Activated CD4-positive, CD25-positive, alpha-beta regulatory T cell treated with anti-CD3 and anti-CD28 coated beads, Interleukin-2, amount 50 U/mL, for 16 hours (primary cell): ENCODE data around the gene HEXIM2.

Experiments used
- DNase-seq: peaks from one replicate; pipeline ENCODE4 v3.0.0-alpha.2; 2020; ENCODE audit warnings: low read depth, low spot score

Gene HEXIM2

DNA sequence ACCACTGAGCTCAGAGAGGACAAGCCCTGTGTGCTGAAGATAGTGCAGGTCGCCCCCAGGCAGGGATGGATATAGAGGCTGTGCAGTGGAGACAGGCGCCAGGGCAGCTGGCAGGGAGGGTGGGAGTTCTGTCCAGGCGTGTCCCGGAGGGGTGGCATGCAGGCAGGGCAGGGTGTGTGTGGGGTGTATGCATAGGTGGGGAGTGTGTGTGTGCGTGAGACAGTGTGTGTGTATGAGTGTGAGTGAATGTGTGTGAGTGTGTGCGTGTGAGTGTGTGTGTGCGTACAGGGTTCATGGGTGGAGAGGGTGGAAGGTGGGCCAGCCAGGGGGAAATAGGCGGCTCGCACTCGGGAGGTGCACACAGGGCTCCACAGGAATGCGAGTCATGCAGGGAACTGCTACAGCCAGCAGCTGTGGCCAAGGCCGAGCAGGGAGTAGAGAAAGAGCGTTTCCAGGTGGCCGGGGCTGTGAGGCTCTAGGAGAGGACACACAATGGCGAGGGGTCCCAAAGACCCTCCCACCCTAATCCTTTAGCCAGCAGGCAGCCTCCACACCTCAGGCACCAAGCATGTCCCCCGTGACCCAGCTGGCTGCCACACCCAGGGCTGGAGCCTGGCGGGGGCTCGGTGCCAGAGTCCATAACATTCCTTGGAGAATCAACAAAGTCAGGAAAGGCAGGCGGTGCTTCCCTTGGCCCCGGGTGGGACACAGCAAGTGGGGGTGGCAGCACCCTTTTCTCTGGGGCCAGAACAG is 34.0 kb upstream of the HEXIM2 start:
- DNase-seq = no peak

GRCh38 chr17:45128331-45128730 is 33.3 kb upstream of the HEXIM2 start:
- no peak for DNase-seq

- no peak for DNase-seq
Measured at GRCh38 chr17:45128989-45129388, 32.7 kb upstream of the HEXIM2 start.

GRCh38 chr17:45129426-45129939 is 32.2 kb upstream of the HEXIM2 start:
- no peak for DNase-seq

GRCh38 chr17:45129940-45130680 is 31.6 kb upstream of the HEXIM2 start:
- no peak for DNase-seq

- no peak for DNase-seq
Measured at GRCh38 chr17:45130681-45131615, 30.7 kb upstream of the HEXIM2 start.

DNA sequence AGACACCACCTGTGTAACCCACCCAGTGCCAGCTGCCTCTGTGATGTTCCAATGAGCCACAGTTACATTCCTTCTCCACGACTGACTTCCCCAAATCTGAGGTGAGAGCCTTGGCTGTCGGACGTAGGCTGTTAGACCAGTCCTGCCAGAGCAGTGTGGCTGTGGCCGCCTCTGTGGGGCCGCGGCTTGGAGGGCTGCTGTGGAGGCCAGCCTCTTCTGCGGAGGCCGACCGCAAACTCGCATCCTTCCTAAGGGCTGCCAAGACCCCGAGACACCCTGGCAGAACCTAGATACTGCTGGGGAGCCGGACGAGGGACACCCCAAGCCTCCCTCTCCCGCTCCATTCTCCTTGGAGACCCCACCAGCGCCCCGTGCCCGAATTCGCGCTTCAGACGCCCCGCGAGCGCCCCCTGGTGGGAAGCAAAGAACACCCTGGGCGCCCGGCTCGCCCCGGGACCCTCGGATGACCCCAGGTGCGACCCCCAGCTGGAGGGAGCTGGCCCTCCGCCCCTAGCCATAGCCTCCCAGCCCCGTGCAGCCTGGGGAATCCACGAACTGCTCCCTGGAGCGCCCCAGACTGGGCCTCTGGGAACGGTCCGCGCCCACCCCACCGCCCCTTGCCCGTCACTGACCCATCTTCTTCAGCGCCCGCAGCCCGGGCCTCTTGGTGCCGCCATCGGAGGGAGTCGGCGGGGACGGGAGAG is 29.9 kb upstream of the HEXIM2 start:
- DNase-seq = no peak

DNA sequence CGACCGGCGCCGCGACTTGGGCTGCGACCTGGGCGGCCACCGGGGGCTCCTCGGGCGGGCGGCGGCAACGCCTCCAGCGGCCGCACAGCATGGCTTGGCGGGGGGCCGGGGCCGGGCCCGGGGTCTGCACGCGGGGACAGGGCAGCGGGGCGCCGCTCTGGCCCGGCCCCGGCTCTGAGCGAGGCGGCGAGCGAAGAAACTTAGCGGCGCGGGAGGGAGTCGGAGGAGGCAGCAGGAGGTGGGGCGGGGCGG is 29.4 kb upstream of the HEXIM2 start, which contains the start of gene PLCD3:
PLCD3 (minus strand) TSS at position 196 of the 252 bp plus-strand sequence; CDS start at position 91, 105 bp downstream.
- DNase-seq = no peak

DNA sequence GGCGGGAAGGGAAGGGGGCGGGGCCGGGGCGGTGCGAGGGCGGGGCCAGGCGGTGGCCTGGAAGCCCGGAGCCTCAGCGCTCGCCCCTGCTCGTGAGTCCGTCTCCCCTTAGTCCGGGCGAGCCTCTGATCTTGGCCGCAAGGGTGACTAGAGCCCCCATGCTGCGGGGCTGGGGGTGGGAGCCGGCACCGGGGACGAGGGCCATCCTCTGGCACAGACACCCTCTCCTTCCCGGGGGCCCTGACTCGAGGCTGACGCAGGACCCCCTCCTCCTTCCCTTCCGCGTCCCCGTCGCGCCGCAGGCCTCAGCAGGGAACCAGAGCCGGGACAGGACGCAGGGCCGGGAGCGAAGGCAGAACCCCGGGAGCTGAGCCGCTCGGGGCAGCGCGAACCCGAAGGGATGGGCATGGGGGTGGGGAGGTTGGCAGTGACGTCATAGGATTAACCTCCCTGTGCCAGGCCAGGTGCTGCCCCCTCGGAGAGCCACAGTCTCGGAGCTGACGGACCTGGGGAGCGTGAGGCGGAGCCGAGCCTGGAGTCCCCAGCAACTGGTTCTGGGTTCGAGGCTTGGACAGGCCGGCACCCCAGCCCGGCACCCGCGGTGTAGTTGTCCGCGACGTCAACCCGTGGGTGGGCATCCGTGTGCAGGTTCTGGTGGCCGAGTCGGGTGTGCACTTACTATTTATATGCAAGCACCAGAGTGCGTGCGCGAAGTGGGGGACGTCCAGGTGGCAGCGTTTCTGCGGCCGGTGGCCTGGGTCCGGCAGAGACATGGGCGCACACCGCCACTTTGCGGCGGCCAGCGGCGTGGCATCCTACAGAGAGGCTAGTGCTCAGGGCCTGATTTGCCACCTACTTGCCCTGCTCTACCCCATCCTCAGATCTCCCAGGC is 28.9 kb upstream of the HEXIM2 start:
- DNase-seq = no peak

DNA sequence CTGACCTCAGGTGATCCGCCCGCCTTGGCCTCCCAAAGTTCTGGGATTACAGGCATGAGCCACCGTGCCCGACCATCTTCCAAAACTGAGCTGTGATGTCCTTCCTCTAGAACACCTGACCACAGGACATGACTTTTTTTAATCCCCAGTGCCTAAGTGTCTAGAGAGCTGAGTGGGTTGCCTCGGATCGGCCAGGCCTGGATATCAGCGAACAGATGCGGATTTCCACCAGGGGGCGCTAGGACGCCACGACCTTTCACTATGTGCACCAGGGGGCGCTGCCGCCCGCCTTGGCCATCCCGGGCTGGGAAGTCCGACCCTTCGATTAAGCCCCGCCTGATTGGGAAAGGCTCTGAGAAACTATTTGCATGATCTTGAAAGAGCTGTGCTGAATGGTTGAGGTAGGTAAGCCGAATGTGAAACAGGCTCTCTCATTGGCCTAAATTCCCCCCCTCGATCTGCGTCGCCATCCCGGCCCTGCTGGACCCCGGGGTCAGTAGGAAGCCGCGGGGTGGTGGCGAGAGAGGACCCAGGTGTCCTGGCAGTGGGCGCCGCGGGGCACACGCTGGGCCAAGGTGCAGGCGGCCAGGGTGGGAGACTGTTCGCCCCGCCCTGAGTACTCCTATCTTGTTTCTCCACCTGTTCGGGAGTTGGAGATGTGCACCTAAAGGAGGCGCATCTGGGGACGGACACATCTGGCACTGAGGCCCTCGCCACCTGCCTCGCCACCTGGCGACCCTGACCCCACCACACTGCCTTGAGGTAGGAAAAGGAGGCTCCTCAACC is 26.3 kb upstream of the HEXIM2 start, which contains the start of gene ACBD4:
ACBD4 (plus strand) TSS at position 496 of the 786 bp plus-strand sequence. CDS start 458 bp downstream, outside the sequence.
- DNase-seq = peak; percentile 98

DNA sequence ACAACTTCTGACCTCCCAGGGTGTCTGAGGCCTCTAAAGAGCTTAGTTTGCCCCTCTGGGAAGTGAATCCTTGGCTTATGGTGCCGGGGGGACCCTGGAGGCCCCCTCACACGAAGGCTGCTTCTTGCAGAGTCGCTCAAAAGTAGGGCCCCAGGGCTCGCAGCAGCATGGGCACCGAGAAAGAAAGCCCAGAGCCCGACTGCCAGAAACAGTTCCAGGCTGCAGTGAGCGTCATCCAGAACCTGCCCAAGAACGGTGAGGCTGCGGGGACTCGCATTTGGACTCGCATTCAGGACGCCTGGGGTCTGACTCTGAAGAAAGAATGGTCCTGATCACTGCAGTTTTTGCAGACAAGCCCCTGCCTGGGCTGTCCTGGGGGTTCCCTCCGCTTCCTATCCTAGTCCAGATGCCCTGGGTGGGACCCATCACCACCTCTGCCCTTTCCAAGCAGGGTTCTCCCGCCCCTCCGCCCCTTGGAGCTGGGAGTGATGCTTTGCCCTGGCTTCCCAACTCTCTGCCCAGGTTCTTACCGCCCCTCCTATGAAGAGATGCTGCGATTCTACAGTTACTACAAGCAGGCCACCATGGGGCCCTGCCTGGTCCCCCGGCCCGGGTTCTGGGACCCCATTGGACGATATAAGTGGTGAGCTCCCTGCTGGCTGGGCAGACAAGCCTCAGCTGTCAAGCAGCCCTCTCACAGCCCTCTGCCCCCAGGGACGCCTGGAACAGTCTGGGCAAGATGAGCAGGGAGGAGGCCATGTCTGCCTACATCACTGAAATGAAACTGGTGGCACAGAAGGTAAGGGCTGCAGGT is 25.5 kb upstream of the HEXIM2 start:
- DNase-seq = no peak

GRCh38 chr17:45136846-45137560 is 24.7 kb upstream of the HEXIM2 start:
- DNase-seq = no peak

DNA sequence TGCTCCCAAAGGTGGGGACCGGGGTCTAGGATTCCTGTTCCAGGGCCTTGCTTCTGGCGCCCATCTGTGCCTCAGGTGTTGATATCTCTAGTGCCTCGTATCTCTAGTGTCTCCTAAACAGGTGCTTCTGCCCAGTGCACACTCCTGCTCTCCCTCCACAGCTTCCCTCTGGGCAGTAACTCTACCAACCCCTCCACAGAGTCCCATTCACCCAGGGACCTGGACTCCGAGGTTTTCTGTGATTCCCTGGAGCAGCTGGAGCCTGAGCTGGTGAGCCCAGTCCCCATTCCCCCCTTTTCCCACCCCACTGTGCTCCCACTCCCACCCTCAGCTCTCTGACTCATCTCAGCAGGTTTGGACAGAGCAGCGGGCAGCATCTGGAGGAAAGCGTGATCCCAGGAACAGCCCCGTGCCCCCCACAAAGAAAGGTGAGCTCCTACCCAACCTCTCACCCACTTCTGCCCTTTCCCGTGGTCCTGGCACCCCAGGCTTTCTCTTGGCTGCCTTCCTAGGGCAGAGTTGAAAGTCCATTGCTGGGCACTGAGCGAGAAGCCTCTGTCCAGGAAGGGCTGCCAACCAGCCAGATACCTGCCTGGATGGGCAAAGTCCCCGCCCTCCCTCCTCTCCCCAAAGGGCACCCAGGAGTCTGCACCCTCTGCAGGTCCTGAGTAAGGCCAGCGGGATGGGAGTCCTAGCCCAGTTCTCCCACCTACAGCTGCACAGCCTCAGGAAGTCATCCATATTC is 23.9 kb upstream of the HEXIM2 start:
- DNase-seq = no peak

GRCh38 chr17:45138911-45139532 is 22.7 kb upstream of the HEXIM2 start:
- no peak for DNase-seq

GRCh38 chr17:45139533-45139920 is 22.1 kb upstream of the HEXIM2 start:
- DNase-seq = no peak

DNA sequence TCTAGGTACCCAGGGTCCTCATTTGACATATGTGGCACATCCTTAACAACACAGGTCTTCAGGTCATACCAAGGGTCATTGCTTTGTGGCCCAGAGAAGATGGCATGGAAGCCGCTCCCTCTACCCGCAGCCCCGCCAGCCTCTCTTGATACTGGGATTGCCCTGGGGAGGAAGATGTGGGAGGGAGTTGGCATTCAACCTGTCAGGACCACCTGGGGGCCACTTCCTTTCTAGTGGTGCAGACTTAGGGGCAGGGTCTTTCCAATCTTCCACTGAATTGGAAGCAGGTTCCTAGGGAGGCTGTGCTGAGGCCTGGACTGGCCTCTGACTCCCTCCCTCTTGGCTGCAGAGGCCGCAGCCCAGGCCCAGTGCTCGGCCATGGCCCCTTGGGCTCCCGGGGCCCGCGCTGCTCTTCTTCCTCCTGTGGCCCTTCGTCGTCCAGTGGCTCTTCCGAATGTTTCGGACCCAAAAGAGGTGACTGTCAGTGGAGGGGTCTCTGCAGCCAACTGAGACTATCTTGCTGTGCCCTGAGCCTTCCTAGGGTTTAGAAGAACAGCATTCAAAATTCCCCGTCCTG is 18.5 kb upstream of the HEXIM2 start:
- DNase-seq = no peak
